ENCODE measurements around the gene DNAH9.

GRCh38 chr17:11940904-11941303 is 342.6 kb downstream of the DNAH9 start:
- TF ChIP-seq CTCF (IDR thresholded peaks at IDR 0.05) (no peak), POLR2A (IDR thresholded peaks at IDR 0.05) (no peak)
